Ureter (tissue), 1 donor: ENCODE measurements around the gene CHIA. TPM values are rescaled to one million over a fixed set of nuclear protein-coding genes. Genes with fewer than 3 reads are reported as not detected.
"Not testable (repeated sequence)": the region's sequence is repeated elsewhere in the genome, so short reads cannot be mapped to it uniquely, and the experiment has no call there.

Experiments used
- DNase-seq: peaks from one replicate; pipeline ENCODE4 v3.0.0-alpha.2; 2020; ENCODE audit warnings: low spot score
- total RNA-seq: library from RNA; stranded (reverse); gene quantifications from one replicate; pipeline ENCODE4 v1.2.4, GENCODE V29; 2023
- donor health status: DM: yes; HTN: yes; CAD: no.

Gene CHIA
- total RNA-seq, 1 donor from 2014 or later, result not detected

DNA sequence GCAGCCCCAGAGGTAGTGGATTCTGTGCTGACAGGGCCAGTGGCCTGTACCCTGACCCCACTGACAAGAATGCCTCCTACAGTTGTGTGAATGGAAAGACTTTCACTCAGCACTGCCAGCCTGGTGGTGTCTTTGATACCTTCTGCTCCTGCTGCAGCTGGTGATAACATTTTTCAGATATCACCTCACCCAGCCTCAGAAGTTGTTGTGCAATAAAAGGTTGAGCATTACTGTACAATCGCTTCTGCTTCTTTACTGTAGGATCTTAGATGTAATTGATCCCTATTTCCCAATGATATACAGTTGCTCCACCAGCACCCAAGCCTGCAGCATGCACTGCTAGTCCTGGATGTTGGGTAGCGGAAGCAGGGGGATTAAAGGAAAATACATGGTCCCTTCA, 4.8 kb upstream of the CHIA start:
- DNase-seq, result no peak

DNA sequence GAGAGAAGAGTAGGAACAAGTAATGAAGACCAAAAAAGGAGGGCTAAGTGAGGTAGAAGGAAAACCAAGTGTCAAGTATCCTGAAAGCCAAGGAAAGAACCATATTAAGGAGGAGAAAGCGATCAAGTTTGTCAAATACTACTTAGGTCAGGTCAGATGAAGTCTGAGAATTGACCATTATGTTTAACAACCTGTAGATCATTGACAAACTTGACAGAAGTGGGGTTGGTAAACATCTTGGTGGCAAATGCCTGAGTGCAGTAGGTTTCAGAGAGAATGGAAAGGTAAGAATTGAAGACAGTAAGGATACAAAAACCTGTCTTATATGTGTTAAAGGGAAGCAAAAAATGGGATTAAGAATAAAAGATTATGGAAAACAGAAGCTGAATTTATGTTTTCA, 3.7 kb upstream of the CHIA start:
- DNase-seq, result no peak

DNA sequence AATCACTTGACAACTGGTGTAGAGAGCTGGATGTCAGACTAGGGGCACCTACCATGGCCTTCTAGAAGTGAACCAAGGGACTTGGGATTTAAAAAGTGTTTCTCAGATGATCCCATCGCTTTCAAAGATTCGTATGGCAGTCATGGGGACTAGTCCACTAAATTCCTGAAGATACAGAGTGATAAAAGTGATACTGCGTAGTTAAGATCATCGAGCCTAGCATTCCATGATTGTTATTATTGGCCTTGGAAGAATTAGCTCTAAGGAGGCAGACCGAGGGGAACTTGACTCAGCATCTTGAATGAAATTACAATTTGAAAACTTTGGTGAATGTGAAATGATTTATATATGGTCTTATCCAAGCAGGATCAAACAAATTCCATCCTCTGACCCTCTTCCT, 1.3 kb upstream of the CHIA start:
- DNase-seq, result no peak

DNA sequence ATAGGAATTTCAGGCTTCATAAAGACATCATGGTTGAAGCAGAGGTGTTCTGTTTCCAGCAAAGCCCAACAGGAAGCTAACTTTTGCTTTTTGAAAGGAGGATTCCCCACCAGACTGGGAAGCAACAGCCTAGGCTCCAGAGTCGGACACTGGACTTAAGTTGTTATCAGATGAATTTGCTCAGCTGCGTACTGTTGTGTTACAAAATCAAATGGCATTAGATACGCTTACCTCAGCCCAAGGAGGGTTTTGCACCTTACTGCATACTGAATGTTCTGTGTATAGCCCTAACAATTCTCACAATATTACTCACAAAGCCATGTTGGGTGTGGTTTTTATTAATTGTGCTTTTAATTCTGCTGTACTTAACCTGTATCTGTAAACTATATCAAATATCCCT, 547 bp upstream of the CHIA start:
- DNase-seq, result no peak

DNA sequence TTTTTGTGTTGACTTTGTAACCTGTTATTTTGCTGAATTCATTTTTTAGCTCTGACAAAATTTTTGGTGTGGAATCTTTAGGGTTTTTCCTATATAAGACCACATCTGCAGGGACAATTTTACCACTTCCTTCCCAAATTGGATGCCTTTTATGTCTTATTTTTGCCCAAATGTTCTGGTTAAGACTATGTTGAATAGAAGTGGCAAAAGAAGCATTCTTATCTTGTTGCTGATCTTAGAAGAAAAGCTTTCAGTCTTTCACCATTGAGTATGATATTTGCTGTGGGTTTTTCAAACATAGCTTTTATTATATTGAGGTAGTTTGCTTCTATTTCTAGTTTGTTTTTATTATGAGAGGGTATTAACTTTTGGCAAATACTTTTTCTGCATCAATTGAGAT, 3.7 kb downstream of the CHIA start:
- no peak for DNase-seq

DNA sequence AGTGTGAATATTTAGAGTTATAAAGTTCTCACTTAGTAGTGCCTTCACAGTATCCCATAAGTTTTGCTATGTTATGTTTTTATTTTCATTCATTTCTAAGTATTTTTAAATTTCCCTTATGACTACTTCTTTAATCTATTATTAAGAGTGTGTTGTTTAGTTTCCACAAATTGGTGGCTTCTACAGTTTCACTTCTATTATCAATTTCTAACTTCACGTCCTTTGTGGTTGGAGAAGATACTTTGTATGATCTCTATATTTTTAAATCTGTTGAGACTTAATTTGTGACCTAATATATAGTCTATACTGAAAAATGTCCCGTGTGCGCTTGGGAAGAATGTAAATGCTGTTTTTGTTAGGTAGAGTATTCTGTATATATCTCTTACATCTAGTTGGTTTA, 11.7 kb downstream of the CHIA start:
- no peak for DNase-seq

DNA sequence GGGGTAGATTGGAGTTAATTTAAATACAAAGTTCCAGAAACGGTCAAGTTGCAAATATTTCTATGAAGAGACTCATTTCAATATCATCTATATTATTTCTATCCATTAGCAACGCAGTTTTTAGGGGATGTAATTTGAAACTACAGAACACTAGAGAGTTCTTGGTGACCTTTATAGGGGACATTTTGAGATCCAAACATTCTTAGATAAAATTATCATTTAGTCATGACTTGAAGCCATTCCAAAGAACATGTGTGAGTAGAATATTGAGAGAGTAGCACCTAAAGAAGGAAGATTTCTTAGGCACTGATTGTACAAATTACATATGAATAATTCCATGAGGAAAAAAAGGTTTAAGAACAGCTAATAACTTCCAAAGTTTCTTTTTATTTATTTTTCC, 19.0 kb downstream of the CHIA start:
- DNase-seq, result no peak

DNA sequence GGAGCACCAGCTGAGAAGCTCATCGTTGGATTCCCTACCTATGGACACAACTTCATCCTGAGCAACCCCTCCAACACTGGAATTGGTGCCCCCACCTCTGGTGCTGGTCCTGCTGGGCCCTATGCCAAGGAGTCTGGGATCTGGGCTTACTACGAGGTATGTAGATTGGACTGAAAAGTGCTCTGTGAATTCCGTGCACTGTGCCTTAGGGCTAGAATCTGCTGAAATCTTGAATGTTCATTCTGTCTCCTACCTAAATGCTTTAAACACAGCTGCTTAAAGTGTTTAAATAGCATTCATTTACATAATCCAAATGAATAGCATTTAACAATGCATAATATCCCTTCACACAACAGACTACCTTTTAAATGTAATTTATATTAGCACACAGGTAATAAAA, 27.9 kb downstream of the CHIA start:
- no peak for DNase-seq

DNA sequence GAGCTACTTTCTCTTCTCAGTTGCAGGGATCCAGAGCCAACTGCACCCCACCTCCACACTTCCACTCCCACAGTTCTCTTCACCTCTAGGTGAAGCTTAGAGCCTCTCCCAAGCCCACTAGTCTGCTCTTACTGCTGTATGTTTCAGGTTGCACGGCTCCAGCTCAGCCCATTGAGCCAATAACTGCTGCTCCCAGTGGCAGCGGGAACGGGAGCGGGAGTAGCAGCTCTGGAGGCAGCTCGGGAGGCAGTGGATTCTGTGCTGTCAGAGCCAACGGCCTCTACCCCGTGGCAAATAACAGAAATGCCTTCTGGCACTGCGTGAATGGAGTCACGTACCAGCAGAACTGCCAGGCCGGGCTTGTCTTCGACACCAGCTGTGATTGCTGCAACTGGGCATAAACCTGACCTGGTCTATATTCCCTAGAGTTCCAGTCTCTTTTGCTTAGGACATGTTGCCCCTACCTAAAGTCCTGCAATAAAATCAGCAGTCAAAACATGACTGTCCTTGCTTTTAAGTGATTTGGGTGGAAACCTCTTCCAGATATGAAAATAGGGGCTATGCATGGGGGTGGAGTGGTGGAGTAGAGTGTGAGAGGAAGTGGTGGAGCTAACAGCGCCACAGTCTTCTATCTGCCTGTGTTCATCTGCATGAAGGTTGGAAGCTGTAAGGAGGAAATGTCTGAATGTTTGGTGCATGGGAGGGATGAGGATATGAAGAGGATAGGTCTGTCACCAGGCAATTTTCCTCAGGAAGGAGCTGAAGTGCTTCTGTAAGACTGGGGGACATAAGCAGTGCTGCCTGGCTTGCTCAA, 29.6 kb downstream of the CHIA start:
- no peak for DNase-seq

DNA sequence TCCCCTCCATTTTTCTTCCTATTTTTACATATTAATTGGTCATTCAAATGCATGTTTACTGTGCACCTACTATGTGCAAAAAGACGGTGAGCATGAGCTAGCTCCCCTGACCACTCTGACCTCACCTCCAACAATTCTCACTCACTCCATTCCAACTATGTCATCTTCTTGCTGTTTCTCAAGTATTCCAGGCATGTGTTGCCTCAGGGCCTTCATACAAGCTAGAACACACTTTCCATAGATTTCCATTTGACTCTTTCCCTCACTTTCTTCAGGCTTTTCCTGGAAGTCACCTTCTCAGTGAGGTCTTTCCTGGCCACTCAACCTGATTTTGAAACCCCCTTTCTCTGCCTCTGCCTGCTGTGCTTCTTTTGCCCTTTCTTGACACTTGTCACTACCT, 32.6 kb downstream of the CHIA start:
- DNase-seq, result no peak

DNA sequence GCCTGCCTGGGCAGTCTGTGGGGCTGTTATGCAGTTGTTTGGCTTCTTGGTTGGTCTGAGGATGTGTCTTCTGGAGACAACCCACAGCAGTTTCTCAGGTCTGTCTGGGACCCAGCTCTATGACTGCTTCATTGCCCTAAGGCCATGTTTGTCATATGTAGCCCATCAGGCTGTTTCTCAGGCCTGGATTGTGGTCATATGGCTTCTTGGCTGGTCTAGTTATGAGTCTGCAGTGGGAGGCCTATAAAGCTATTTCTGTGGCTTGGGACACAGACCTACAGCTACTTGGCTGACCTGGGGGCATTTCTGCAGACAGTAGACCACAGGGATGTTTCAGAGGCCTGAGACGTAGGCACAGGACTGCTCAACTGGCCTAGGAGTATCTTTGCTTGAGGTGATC, 41.5 kb downstream of the CHIA start:
- DNase-seq, result no peak

DNA sequence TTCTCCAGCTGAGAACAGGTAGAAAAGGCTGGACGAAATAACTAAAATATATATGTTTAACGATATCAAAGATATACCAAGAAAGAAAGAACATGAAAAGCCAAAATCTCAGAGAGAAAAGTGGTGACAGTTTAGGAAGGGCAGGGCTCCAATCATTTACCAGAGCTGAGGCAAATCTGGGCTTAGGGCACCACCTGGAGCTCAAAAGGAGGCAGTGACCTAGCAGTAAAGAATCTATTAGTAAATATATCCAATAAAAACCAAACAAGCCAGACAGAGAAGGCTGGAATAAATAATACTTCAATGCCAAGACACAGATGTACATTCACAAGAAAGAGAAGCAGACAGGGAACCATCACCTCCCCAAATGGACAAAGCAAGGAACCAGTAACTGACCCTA, 43.5 kb downstream of the CHIA start:
- no peak for DNase-seq

DNA sequence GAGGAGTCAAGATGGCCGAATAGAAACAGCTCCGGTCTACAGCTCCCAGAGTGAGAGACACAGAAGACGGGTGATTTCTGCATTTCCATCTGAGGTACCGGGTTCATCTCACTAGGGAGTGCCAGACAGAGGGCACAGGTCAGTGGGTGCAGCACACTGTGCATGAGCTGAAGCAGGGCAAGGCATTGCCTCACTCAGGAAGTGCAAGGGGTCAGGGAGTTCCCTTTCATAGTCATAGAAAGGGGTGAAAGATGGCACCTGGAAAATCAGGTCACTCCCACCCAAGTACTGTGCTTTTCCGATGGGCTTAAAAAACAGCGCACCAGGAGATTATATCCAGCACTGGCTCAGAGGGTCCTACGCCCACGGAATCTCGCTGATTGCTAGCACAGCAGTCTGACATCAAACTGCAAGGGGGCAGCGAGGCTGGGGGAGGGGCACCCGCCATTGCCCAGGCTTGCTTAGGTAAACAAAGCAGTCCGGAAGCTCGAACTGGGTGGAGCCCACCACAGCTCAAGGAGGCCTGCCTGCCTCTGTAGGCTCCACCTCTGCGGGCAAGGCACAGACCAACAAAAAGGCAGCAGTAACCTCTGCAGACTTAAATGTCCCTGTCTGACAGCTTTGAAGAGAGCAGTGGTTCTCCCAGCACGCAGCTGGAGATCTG, 44.7 kb downstream of the CHIA start:
- DNase-seq, result not testable (repeated sequence)

DNA sequence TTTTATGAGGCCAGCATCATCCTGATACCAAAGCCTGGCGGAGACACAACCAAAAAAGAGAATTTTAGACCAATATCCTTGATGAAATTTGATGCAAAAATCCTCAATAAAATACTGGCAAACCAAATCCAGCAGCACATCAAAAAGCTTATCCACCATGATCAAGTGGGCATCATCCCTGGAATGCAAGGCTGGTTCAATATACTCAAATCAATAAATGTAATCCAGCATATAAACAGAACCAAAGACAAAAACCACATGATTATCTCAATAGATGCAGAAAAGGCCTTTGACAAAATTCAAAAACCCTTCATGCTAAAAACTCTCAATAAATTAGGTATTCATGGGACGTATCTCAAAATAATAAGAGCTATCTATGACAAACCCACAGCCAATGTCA, 48.2 kb downstream of the CHIA start:
- not testable (repeated sequence) for DNase-seq

DNA sequence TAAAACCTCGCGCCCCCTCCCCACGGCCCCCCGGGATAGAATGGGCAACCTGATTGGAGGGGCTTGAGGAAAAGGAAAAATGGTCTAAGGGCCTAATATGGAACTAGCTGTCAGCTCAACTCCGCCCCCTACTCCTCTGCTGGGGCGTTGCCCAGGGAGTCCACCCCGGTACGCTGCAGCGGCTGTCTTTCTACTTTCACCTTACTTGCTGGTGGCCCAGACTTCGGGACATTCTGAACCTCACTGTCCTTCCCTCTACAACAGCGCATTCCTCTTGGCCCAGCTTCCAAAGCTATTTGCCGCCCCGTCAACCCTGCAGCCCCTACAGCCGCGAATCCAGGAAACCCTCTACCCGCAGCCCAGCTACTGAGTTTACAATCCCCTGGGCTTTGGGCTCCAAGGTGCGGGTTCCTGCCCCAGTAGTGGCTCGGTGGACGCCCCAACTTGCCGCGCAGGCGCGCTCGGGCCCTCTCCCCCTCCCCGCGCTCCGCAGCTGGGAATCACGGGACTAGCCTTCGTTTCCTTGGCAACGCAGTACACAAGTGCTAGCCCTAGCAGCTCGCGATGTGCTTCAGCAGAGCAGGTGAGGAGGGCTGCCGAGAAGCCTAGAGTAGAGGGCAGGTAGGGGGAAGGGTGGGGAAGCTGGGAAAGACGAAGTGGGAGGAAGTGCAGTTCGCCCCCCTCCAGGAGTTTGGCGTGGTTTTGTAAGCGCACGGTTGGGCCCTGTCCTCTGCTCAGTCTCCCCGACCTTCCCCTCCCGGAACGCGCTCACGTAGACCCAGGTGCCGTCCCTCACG, 55.6 kb downstream of the CHIA start:
- peak; percentile 91 for DNase-seq

DNA sequence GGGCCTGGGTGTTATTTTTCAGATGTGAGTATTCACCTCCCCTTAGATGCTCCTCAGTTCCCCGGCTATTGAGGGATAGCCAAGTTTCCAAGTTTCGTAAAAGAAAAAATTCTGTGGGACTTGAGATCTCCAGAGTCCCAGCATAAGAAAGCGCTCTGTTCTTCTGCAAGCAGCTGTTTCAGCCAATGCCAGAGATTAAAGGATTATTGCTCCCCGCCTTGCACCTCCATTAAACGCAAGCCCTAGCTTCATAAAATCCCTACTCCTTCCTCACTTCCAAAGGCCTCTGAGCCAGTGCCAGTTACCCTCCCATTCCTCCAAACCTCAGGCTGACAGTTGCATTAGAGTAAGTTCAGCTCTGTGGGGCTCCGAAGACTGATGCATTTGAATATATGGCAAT, 56.4 kb downstream of the CHIA start:
- DNase-seq, result no peak

DNA sequence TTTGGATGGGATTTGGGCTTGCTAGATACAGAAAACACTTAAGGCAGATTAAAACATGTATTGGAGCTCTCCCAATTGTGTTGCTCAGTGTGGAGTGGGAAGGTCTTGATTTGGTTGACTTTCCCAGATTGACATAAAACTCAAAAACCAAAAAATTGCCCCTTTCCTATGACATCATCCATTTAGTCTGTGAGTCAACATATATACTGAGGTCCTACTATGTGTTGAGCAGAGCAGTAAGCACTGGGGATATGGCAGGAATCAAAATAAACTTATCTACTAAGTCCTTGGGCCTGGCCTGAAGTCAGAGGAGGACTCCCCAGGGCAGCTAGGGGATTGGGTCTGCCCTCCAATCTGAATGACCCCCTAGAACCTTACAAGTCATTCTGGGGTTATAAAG, 61.0 kb downstream of the CHIA start:
- DNase-seq, result no peak

DNA sequence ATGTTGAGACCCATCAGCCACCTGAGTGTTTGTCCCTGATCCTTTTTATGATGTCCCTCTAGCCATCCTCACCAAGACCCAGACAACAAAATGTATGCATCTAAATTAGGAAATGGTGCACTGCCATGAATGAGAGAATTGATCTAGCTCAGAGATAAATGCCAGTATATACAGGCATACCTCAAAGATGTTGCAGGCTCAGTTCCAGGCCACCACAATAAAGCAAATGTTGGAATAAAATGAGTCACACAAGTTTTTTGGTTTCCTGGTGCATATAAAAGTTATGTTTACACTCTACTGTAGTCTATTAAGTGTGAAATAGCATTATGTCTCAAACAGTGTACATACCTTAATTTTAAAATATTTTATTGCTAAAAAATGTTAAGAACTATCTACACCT, 63.9 kb downstream of the CHIA start:
- DNase-seq, result no peak

DNA sequence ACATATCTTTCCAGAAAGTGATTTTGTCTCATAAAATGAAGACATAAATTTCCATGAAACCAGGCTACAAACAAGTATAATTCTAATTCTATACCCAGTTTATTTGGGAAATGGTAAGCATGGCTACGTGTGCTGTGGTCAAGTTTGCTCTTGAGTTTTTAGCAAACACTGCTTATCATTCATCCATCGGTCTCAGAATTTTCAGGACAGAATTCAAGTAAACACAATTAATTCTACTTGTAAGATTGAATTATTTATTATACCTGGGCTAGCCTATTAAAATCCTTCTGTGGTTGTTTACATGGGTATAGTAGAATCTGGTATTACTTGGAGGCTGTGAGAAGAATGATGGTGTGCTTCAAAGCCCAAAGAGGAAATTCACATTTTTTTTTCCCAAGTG, 68.3 kb downstream of the CHIA start:
- DNase-seq, result no peak

DNA sequence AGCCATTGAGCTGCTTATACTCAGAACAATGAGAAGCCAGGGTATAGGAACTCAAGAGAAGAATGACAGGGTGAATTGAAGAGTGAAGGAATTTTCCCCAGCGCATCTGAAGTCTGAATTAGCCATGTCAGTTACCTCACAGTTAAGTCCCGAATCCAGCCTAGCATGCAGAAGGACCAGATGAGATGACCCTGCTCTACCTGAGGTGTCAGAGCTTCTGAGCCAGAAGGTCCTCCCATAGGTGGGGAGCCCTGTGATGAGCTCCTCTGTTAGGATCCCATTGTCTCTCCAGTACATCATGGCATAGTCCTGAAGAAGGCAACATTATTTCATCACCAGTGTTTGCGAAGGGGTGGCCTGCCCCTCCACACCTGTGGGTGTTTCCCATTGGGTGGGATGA, 68.7 kb downstream of the CHIA start:
- no peak for DNase-seq

DNA sequence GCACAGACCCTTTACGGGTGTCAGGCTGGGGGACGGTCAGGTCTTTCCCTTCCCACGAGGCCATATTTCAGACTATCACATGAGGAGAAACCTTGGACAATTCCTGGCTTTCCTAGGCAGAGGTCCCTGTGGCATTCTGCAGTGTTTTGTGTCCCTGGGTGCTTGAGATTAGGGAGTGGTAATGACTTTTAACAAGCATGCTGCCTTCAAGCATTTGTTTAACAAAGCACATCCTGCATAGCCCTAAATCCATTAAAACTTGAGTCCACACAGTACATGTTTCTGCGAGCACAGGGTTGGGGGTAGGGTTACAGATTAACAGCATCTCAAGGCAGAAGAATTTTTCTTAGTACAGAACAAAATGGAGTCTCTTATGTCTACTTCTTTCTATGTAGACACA, 69.6 kb downstream of the CHIA start:
- DNase-seq, result not testable (repeated sequence)

DNA sequence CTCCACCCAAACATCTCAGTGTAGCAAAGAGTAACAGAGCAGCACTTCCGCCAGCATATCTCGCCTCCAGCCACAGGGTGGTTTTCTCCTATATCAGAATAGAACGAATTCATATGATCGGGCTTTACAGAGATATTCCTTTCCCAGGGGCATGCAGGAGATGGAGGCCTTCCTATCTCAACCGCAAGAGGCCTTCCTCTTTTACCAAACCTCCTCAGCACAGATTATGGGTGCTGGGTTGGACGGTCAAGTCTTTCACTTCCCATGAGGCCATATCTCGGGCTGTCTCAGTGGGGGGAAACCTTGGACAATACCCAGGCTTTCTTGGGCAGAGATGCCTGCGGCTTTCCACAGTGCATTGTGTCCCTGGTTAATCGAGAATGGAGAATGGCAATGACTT, 71.1 kb downstream of the CHIA start:
- DNase-seq, result peak; percentile 61

DNA sequence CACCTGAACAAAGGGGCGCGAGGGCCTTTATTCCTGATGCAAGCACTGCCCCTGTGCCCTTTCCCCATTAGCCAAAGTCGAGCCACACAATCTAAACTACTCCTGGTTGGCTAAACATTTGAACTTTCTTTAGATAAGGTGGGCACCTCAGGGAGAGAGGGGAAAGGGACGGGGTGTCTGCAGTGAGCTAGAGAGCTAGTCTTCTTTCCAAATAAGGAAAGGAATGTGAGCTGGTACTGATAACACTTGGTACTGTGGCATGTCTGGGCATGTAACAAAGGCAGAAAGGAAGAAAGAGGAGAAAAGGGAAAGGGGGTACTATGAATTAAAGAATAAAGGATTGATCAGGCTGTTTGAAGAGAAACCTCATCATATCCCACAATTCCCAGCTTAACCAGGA, 74.0 kb downstream of the CHIA start:
- no peak for DNase-seq
